HPDE6-E6E7 (cell line): ENCODE results near the gene RAB4B.
"Not testable (repeated sequence)": the region's sequence is repeated elsewhere in the genome, so short reads cannot be mapped to it uniquely, and the experiment has no call there.

Source experiments
- DNase-seq: peaks from one replicate; pipeline ENCODE4 v3.0.0; 2011; ENCODE audit warnings: missing footprints; ENCODE audit errors: extremely low spot score

RAB4B gene

GRCh38 chr19:40822704-40823553 is 44.9 kb downstream of the RAB4B start:
- DNase-seq = not testable (repeated sequence)

- DNase-seq = not testable (repeated sequence)
Observed at GRCh38 chr19:40824916-40825315, 46.9 kb downstream of the RAB4B start.

GRCh38 chr19:40825460-40826095 is 47.5 kb downstream of the RAB4B start:
- DNase-seq = not testable (repeated sequence)

GRCh38 chr19:40826312-40826698 is 48.3 kb downstream of the RAB4B start:
- DNase-seq = not testable (repeated sequence)

GRCh38 chr19:40826699-40827385 is 48.8 kb downstream of the RAB4B start:
- DNase-seq = not testable (repeated sequence)

GRCh38 chr19:40827386-40828247 is 49.6 kb downstream of the RAB4B start:
- no peak for DNase-seq

GRCh38 chr19:40829205-40829604 is 51.2 kb downstream of the RAB4B start:
- DNase-seq = no peak

GRCh38 chr19:40830741-40831140 is 52.7 kb downstream of the RAB4B start:
- not testable (repeated sequence) for DNase-seq

GRCh38 chr19:40831502-40832430 is 53.7 kb downstream of the RAB4B start:
- no peak for DNase-seq

- not testable (repeated sequence) for DNase-seq
Observed at GRCh38 chr19:40832431-40832790, 54.4 kb downstream of the RAB4B start.

GRCh38 chr19:40833728-40834533 is 55.9 kb downstream of the RAB4B start:
- not testable (repeated sequence) for DNase-seq

GRCh38 chr19:40836754-40837429 is 58.8 kb downstream of the RAB4B start:
- DNase-seq = no peak

GRCh38 chr19:40838477-40838876 is 60.4 kb downstream of the RAB4B start:
- not testable (repeated sequence) for DNase-seq

GRCh38 chr19:40842012-40842411 is 64.0 kb downstream of the RAB4B start:
- not testable (repeated sequence) for DNase-seq

GRCh38 chr19:40842997-40843652 is 65.1 kb downstream of the RAB4B start:
- DNase-seq = not testable (repeated sequence)

GRCh38 chr19:40843653-40844052 is 65.6 kb downstream of the RAB4B start:
- not testable (repeated sequence) for DNase-seq
